GM10248 (cell line): Measurements from ENCODE around the gene TUBB6.

Experiments used
- CTCF ChIA-PET: fragments of 300-600 bp; sonication (Branson Sonifier 250); formaldehyde crosslinking; extraction: SDS; loops from one replicate; lab custom pipeline; 2021; ENCODE audit warnings: antibody characterized with exemption; lab: Yijun Ruan, JAX
- POLR2A ChIA-PET: fragments of 350-650 bp; sonication (Branson Sonifier 250); formaldehyde crosslinking; extraction: SDS; loops from one replicate; lab custom pipeline; 2020; ENCODE audit warnings: antibody characterized with exemption; lab: Yijun Ruan, JAX
- DNase-seq: peaks from one replicate; pipeline ENCODE4 v3.0.0; 2012; ENCODE audit errors: extremely low spot score
- CTCF ChIP-seq: IDR thresholded peaks from 2 replicates; pipeline ENCODE4 v1.5.1; 2012; ENCODE audit warnings: mild to moderate bottlenecking, low read depth; ENCODE audit errors: extremely low read depth, missing control alignments, control extremely low read depth

The TUBB6 gene

DNA sequence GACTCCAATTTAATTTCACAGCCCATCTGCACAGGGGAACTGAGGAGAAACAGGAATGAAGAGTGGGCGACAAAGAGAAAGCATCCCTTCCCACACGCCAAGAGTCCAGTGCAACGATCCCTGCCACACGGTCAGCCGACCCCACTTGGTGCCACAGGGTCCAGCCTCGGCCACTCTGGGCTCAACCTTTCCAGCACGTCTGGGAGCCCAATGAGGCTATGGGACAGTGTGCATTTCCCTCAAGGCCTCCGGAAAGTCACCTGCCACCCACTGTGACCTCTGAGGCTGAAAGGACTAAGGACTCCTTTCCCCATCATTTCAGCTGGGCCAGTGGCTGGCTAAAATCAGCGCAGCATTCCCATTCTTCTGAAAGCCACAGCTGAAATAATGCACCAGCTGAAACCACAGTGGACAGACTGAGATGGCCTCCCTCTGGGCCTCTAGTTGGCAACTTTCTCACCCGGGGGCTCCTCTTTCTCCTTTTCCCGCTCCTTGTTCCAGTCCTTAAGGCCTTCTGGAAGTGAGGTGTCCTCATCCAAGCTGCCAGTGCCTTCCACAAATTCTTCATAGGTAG is 21.2 kb downstream of the TUBB6 start:
- POLR2A ChIA-PET: no interaction called here

DNA sequence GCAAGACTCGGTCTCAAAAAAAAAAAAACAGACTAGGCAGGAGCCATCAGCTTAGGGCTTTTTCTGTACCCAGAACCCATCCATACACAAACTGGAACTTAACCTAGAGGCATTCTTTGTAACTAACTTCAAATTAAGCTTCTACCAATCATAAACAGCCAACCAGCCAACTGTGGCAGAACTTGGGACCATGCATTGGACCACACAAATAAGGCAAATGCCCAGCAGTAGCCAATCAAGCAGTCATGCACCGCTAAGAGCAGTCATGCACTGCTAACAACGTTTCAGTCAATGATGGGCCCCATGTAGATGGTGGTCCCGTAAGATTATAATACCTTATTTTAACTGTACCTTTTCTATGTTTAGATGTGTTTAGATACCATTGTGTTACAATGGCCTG is 22.7 kb downstream of the TUBB6 start:
- ChIA-PET POLR2A (no interaction called here), CTCF (interaction anchor here (1.5 kb wide), 1 partner anchor 18 kb away, joined by 3 read pairs; no protein-coding TSS in a partner anchor)
- no peak for DNase-seq
- no peak for TF ChIP-seq CTCF

More for the DNA sequence above, 21.2 kb downstream of the TUBB6 start:
- no peak for DNase-seq
- no peak for TF ChIP-seq CTCF
- CTCF ChIA-PET: interaction anchor here (0.7 to 2.8 kb wide), 21 partner anchors 7 to 349 kb away, joined by 3 to 81 read pairs (median 6); partner anchors contain the start of genes PRELID3A and TUBB6

GRCh38 chr18:12333506-12334290 is 25.7 kb downstream of the TUBB6 start:
- no peak for DNase-seq
- ChIA-PET CTCF (interaction anchor here (1.2 to 1.5 kb wide), 3 partner anchors 15 to 58 kb away, joined by 3 to 4 read pairs (median 4); no protein-coding TSS in a partner anchor), POLR2A (no interaction called here)
- no peak for TF ChIP-seq CTCF

DNA sequence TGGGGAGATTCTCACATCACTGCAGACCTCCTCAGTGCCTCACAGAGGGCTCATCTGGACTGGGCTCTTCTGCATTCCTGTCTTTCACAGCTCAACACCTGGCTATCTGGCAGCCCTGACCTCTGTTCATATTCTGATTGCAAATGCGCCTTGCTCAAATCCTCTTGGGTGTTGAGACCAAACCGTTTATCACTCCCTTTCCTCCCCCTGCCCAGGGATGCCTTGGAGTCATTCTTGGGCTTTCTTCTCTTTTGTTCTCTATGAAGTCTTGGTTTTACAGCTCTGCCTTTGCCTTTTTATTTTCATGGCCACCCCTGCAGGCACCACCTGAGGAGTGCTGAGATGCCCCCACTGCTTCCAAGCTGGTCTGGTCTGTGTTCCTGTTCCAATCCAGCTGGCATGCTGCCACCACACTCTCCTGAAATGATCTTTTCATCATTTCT is 26.3 kb downstream of the TUBB6 start:
- no peak for DNase-seq
- POLR2A ChIA-PET: no interaction called here
- CTCF ChIA-PET: interaction anchor here (1.2 to 1.7 kb wide), 4 partner anchors 14 to 57 kb away, joined by 3 to 4 read pairs (median 4); no protein-coding TSS in a partner anchor
- no peak for TF ChIP-seq CTCF

- CTCF ChIA-PET: interaction anchor here (1.2 to 2.5 kb wide), 7 partner anchors 13 to 56 kb away, joined by 3 to 5 read pairs (median 4); no protein-coding TSS in a partner anchor
- TF ChIP-seq CTCF: no peak
- POLR2A ChIA-PET: no interaction called here
- no peak for DNase-seq
These were observed 26.8 kb downstream of the TUBB6 start for GRCh38 chr18:12334863-12335262.

GRCh38 chr18:12335503-12335902 is 27.5 kb downstream of the TUBB6 start:
- ChIA-PET CTCF (interaction anchor here (1.2 to 2.5 kb wide), 6 partner anchors 8 to 56 kb away, joined by 3 to 14 read pairs (median 4); no protein-coding TSS in a partner anchor), POLR2A (no interaction called here)
- DNase-seq: no peak
- no peak for TF ChIP-seq CTCF
